GM21381 (cell line): ENCODE data around the gene OLFML2A.
"Not testable (repeated sequence)": the region's sequence is repeated elsewhere in the genome, so short reads cannot be mapped to it uniquely, and the experiment has no call there.

Source experiments
- ATAC-seq: cut with Tn5 transposase; IDR thresholded peaks from one replicate; pipeline ENCODE4 v1.9.1; 2021; ENCODE audit warnings: mild to moderate bottlenecking, moderate library complexity; ENCODE audit not compliant: unreplicated experiment

OLFML2A gene

DNA sequence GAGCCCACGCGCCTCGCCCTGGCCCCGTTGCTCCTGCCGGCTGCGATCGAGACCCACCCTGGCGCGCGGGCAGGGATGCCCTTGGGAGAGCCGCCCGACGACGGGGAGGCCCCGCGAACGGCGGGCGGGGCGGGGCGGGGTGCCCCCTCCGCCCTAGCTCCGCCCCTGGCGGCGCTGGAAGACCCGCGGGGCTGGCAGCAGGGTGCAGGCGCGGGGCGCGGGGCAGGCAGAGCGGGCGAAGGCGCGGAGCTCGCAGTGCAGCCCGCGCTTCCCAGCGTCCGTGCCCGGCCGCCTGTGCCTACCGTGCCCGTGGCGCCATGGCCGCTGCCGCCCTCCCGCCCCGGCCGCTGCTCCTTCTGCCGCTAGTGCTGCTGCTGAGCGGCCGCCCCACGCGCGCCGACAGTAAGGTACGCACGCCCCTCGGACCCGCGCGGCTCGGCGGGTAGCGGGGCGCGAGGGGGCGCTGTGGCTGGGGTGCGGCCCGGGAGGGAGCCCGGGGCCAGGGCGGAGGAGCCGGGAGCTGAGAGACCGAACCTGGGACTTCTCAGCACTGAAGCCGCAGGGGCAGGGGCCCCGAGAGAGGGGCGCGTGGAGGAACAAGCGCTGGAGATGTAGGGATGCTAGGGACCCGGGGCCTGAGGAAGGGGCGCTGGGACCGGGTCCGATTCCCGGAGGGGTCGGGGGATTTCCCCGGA is at the start of gene OLFML2A:
TSS of gene OLFML2A (plus strand) at position 180 of the 695 bp plus-strand sequence. CDS start at position 318, 138 bp downstream.
- no peak for ATAC-seq

DNA sequence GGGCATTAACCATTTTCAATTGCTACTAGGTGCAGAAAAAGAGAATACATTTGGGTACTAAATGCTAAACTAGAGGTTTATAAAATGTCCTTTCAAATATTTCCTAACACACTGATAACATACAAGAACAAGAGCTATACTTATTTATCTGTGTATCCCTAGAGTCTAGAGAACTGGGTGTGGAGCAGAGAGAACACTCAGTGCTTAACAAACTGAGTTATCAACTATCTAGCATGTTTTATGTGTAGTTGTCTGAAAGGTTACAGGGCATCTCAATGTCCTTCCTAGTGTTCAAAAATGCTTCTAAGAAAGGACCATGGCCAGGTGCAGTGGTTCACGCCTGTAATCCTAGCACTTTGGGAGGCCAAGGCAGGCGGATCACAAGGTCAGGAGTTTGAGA is 46.2 kb upstream of the OLFML2A start:
- no peak for ATAC-seq

DNA sequence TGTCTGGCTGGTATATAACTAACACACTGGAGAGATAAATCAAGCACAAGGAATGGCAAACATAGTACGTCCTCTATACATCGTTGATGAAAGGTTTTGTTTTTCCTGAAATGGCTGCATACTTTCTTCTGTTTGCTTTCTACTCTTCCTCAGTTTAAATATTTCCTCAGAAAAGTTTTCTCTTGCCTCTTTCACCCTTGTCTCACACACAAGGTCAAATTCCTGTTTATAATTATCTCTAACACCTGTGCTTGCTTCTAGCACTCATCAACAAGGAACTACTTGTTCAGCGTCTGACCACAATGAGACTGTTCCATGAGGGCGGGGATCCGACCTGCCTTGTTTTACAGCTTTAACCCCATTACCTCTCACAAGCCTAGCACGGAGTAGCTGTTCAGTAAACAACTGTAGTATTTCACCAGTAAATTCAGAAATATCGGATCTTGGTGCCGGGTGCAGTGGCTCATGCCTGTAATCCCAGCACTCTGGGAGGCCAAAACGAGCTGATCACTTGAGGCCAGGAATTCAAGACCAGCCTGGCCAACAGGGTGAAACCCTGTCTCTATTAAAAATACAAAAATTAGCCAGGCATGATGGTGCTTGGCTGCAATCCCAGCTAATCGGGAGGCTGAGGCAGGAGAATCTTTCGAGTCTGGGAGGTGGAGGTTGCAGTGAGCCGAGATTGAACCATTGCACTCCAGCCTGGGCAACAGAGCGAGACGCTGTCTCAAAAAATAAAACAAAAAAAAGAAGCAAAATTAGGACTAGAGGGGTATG is 42.8 kb upstream of the OLFML2A start:
- ATAC-seq, result no peak

DNA sequence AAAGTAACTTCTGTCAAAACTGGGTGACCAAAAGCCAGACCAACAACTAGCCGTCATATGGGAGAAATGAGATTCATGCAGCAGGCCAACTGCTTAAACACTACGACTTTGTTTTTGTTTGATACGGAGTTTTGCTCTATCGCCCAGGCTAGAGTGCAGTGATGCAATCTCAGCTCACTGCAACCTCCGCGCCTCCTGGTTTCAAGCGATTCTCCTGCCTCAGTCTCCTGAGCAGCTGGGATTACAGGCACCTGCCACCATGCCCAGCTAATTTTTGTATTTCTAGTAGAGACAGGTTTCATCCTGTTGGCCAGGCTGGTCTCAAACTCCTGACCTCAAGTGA is 42.2 kb upstream of the OLFML2A start:
- ATAC-seq, result not testable (repeated sequence)

DNA sequence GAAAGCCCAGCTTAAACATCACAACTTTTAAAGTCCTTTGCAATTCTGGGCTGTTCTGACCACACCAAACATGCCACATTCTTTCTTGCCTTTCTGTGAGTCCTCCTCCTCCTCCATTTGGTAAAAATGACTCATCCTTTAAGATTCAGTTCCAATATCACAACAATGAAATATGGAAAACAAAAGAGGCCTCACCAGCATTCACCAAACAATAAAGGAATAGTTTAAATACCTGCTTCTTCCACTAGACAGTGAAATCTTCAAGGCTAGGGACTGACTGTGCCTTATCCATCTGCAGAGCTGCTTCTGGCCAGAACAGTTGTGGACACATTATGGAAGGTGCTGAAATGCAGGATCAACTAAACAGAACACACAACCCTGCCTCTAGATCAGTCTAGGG is 41.8 kb upstream of the OLFML2A start:
- ATAC-seq, result no peak

DNA sequence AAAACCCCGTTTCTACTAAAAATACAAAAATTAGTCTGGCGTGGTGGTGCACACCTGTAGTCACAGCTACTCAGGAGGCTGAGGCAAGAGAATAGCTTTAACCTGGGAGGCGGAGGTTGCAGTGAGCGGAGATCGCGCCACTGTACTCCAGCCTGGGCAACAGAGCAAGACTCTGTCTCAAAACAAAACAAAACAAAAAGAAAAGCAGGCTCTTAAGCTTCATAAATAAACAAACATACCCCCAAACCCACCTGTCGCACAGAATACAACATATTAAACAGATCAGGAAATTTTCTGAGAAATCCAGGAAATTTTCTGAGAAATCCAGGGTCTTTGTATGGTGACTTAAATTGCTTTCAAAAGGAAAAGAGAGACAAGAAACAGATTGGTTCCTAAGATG is 38.9 kb upstream of the OLFML2A start:
- not testable (repeated sequence) for ATAC-seq

DNA sequence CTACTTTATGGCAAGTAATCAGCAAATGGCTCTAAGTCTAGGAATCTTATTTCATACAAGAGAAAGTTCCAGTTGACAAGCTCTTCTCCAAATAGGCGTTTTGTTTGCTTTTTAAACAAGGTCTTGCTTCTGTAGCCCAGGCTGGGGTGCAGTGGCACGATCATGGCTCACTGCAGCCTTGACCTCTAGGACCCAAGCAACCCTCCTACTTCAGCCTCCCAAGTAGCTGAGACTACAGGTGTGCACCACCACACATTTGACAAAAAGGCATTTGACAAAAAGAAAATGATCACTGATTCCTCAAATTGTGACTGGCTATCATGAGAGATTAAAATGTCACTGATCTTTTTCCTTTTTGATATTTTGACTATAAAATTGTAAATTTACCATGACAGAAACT is 37.6 kb upstream of the OLFML2A start:
- ATAC-seq, result no peak

DNA sequence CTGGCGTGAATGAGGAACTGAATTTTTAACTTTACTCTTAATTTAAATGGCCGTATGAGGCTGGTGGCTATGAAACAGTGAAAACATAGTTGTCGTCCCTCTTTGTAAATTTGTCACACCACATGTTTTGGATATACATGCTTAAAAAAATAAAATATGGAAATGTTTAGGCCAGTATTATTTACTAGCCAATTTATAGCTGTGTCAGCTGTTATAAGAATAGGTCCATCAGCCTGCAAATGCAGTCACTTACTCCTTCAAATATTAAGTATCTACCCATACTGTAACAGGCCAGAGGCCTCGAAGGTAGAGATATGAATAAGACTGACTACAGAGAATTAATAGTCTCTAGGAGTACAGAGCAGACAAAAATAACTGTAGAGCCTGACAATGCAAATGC is 35.8 kb upstream of the OLFML2A start:
- no peak for ATAC-seq

DNA sequence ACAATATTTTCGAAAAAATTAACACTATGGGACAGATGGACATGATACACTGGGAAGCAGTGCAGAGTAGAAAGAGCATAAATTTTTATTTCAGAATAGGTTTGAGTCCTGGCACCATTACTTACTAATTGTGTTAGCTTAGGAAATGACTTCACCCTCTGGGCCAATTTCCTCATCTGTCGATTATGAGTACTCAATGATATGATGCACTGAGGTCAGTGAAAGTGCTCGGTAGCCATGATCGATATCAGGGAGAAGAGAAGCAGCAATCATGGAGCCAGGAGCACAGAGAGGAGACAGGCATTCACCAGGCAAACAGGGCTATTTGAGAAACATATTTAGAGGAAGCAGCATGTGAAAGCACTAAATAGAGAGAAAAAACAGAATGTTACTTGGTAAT is 35.3 kb upstream of the OLFML2A start:
- no peak for ATAC-seq

DNA sequence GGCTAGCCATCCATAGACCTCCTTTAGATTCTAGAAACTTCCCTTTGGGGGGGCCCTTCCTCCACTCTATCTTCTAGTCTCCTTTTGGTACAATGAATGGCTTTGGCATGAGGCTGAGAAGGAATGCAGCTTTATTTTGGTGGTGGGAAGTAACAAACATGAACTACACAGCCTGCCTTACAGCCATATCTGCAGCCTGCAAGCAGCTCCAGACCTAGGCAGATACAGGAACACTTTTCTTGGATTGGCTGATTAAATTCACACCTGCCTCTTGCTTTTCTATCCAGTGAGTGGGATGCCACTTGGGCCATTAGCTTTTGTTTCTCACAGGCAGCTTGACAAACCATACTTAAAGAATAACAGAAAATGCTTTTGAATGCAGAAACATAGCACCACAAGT is 34.0 kb upstream of the OLFML2A start:
- no peak for ATAC-seq

DNA sequence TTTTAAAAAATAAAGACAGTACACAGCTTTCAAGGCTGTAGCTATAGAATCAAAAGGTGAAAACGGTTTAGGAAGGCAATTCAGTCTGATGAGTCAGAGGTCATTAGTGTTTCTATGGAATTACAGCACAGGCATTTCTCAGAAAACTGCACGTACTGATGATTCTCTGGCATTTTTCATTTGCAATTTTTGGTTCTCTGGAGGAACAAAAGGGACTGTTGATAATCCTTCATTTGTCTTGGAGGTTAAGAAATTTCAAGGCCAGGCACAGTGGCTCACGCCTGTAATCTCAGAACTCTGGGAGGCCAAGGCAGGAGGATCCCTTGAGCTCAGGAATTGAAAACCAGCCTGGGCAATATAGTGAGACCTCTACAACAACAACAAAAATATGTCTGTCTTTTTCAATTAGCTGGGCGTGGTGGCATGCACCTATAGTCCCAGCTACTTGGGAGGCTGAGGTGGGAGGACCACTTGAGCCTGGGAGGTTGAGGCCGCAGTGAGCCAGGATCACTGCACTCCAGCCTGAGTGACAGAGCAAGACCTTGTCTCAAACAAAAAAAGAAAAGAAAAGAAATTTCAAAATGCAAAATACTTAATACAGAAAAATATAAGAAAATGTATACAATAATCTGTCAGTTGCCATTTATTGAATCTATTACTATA is 33.1 kb upstream of the OLFML2A start:
- ATAC-seq, result no peak

DNA sequence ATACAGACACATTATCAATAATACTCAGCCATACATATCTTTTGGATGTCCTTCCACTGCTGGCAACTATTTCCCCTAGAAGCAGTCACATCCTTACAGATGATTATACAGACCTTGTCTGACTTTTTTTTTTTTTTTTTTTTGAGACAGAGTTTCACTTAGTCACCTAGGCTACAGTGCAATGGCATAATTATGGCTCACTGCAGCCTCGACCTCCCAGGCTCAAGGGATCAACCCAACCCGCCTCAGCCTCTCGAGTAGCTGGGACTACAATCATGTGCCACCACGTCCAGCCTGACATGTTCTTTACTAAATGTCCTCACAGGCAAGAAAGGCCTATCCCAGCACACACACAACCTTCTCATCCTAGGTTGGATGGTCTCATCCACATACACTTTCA is 29.9 kb upstream of the OLFML2A start:
- ATAC-seq, result no peak

DNA sequence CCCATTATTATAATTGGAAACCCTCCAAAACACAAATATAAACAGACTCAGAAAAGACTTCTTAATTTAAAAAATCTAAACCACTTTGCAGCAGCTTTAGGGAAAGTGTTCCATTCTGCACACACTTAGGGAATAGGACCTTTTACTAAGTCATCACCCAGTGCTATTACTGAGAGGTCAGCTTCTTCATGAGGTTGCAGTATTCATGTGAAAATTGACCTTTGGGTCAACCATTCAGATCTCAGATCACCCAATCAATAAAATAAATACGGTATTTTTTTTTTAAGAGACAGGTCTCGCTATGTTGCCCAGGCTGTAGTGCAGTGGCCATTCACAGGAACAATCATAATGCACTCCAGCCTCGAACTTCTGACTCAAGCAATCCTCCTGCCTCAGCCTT is 27.6 kb upstream of the OLFML2A start:
- no peak for ATAC-seq

DNA sequence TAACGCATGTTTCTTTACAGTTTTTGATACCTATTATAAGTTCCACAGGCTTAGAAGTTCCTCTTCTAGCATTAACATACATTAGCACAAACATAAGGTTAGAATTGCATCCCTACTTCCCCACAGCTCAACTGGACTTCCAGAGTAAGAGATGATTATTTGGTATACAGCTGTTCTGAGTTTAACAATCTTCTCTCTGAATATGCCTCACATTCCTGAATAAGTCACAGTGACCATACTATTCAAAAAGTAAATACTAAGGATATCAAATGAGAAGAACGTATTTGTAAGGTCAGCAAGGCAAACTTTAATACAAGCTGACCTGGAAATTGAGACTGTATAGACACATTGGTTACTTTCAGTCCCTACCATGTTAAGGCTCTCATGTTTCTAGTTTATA is 27.2 kb upstream of the OLFML2A start:
- no peak for ATAC-seq

DNA sequence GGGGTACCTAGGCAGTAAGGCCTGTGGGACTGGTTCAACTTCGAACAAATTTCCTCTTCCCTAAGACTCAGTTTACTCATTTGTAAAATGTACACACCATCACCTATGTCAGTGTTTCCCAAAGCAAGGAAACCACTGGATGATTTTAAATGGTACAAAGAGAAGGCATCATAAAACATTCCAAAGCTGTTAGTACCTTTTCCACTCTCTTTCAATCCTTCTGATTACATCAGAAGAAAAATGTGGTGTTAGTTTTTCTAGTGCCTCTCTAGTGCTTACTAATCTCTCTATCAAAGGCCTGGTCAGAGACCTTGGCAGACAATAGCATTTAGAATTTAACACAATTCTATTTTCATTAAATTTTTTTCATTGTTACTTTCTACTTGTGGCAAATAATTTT is 24.0 kb upstream of the OLFML2A start:
- ATAC-seq, result no peak

DNA sequence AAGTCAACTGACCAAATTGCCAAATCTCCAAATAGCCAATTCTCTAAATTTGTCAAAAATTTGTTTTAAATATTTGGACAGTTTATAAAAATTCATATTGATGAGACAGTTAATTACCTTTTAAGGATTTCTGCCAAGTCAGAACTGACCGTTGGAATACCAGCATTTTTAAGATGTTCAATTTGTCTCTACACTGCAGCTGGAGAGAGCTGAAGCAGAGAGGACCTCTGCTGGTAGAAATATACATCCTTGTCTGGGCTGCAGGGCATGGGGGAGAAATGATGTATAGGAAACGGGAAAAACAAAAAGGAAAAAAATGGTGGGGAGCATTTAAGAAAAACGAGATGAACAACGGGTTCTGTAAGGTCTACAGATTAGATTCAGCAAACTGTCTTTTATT is 22.6 kb upstream of the OLFML2A start:
- no peak for ATAC-seq

DNA sequence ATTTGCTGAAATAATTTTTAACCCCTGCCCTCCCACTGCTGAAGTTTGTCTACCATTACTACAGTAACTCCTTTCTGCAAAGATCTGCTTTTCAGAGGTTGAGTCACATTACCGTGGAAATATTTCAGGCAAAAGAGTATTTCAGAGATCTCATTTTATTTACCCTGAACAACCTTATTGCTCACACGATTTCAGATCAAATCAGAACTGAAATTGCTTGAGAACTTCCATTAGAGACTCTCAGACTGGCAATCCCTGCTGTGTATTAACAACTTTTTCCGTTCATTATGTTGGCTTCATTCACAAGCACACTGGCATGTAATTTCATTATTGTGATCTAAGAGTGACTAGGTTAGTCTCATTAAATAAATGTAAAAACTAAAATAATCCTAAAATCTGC is 21.9 kb upstream of the OLFML2A start:
- ATAC-seq, result no peak

DNA sequence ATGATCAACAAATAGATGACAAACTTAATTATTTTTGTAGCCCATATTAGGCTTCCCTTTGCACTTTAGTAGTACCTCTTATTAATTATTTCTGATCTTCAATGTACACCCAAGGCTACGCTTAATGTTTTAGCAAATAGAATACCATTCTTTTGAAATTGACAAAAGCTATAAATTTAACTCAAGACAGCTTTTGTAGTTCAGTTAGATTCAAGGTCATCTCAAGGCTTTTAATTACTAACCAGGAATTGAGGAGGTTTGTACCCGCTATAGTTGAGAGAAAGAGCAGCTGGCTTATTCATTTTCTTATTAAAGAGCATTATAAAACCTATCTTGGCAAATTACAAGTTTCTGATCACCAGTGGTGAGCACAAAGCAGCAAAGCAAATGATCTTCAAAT is 20.9 kb upstream of the OLFML2A start:
- ATAC-seq, result no peak

DNA sequence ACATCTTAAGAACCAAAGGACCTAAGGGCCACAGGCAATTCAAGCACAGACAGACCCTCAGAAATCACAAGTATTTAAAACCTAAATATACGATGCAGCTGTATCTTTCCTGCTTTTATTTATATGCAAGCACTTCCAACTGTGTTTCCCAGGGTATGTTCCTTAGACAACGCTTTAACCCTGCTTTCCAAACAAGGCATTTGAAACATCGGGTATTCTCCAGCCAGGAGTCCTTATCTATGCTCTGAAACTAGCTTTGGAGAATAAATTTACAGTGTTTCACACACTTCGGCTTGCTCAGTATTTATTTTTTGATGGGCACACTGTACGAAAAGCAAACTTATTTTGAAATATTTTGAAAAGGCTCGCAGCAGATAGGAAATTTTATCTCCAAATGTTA is 19.3 kb upstream of the OLFML2A start:
- no peak for ATAC-seq

DNA sequence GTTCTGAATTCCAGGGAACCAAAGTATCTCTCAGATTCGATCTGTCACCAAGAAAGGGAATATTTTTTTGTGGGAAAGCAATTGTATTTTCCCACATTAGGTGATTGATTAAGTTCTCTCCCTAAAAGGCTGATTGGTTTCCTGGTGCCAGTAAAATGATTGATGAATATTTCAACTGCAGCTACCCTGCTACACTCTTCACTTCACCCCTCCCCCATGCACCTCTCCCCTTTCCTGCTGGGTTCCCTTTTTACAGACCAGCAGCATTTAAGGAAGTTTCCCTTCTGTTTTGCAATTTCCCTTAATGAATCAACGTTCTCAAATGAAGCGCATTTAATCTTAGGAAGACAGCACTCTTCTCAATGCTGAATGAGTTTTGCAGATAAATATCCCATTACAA is 18.9 kb upstream of the OLFML2A start:
- no peak for ATAC-seq

DNA sequence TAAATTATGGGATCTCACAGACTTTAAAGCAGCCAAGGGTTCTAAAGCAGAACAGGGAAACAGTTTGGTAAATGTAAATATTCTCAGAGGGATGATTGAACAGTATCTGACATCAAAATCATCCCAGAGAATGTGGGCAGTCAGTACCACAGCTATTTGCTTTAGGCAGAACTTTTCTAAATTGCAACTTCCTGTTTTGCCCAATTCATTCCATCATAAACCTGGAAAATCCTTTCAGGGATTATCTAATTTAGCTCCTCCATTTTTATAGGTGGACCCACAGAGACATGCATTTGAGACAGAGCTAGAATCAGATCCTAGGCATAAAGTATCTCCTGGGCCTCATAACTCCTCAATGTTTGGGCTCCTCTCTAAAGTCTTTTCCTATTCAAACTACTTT is 18.2 kb upstream of the OLFML2A start:
- no peak for ATAC-seq

DNA sequence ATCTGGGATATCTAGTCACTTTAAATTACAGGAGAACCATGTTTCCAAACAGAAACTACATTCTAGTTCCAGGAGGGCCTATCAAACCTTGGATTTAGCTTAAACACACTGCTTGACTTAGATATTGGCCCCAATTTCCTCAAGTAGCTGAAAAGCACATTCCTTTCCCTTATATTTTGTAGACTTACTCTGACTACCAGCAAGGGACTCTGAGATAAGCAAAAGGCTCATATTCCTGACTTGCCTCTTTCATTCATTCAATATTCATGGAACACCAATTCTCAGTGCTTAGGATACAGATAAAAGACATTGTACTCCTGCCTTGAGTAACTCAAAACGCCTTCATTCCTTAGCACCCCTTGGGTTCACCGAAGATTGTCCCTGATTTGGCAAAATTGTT is 17.6 kb upstream of the OLFML2A start:
- no peak for ATAC-seq
